Activated naive CD8-positive, alpha-beta T cell treated with anti-CD3 and anti-CD28 coated beads, Interleukin-2, amount 10 ng/mL, durations not matched to agents 7 days and 5 days (primary cell): Measurements from ENCODE around the gene HLTF. TPM values are rescaled to one million over a fixed set of nuclear protein-coding genes. Genes with fewer than 3 reads are reported as not detected.
A peak's percentile ranks its signal among the peaks of the same experiment; 100 is the strongest.

Experiments
- ATAC-seq: fragments of 150-1000 bp; cut with Tn5 transposase; one replicate; pipeline ENCODE4 v1.10.0; 2021; ENCODE audit warnings: low read depth, moderate library complexity
- POLR2A ChIA-PET: fragments of 350-600 bp; sonication (Branson Sonifier 250); formaldehyde crosslinking; loops from one replicate; lab custom pipeline; 2021; ENCODE audit warnings: antibody characterized with exemption; lab: Charles Lee
- DNase-seq: peaks from one replicate; pipeline ENCODE4 v3.0.0; 2021
- H3K27ac Mint-ChIP-seq: one replicate; pipeline ENCODE4 v1.8.0; 2022; ENCODE audit warnings: mild to moderate bottlenecking, mixed read lengths
- H3K27me3 Mint-ChIP-seq: one replicate; pipeline ENCODE4 v1.8.0; 2022; ENCODE audit warnings: mild to moderate bottlenecking, moderate library complexity, mixed read lengths
- H3K36me3 Mint-ChIP-seq: one replicate; pipeline ENCODE4 v1.8.0; 2021; ENCODE audit warnings: mild to moderate bottlenecking, mixed read lengths
- H3K4me1 Mint-ChIP-seq: one replicate; pipeline ENCODE4 v1.8.0; 2021; ENCODE audit warnings: mixed read lengths
- H3K4me3 Mint-ChIP-seq: one replicate; pipeline ENCODE4 v1.8.0; 2022; ENCODE audit warnings: mild to moderate bottlenecking, moderate library complexity, mixed read lengths
- H3K9me3 Mint-ChIP-seq: one replicate; pipeline ENCODE4 v1.8.0; 2021; ENCODE audit warnings: mixed read lengths
- total RNA-seq, 2 experiments: library from RNA; stranded (reverse); gene quantifications; one replicate each; pipeline ENCODE4 v1.2.3, GENCODE V29; 2021

HLTF gene
- total RNA-seq, 2 experiments from 2014 or later, result 30.3 to 34.3 TPM

GRCh38 chr3:149007567-149008257, 78.6 kb downstream of the HLTF start:
- peaks cover 52% of the 10 kb centered on the region for H3K36me3 Mint-ChIP-seq
- H3K4me3 Mint-ChIP-seq, result no peak overlapping the region
- POLR2A ChIA-PET, result no interaction called here
- peaks cover 30% of the 10 kb centered on the region for H3K4me1 Mint-ChIP-seq
- no peak for DNase-seq
- no peaks in the 10 kb centered on the region for H3K9me3 Mint-ChIP-seq
- H3K27ac Mint-ChIP-seq, result peak overlapping the region; percentile 93
- no peaks in the 10 kb centered on the region for H3K27me3 Mint-ChIP-seq
- no peak for ATAC-seq

- no peaks in the 10 kb centered on the region for H3K9me3 Mint-ChIP-seq
- no peaks in the 10 kb centered on the region for H3K27me3 Mint-ChIP-seq
- no peak overlapping the region for H3K27ac Mint-ChIP-seq
- H3K4me3 Mint-ChIP-seq, result no peak overlapping the region
- ATAC-seq (no peak), DNase-seq (no peak)
- POLR2A ChIA-PET, result no interaction called here
- peaks cover 45% of the 10 kb centered on the region for H3K36me3 Mint-ChIP-seq
- H3K4me1 Mint-ChIP-seq, result peaks cover 26% of the 10 kb centered on the region
Measured at GRCh38 chr3:149005416-149005815, 80.9 kb downstream of the HLTF start.

- H3K36me3 Mint-ChIP-seq, result peaks cover 48% of the 10 kb centered on the region
- H3K27ac Mint-ChIP-seq, result no peak overlapping the region
- DNase-seq (no peak), ATAC-seq (no peak)
- no peaks in the 10 kb centered on the region for H3K9me3 Mint-ChIP-seq
- H3K4me3 Mint-ChIP-seq, result no peak overlapping the region
- H3K4me1 Mint-ChIP-seq, result peaks cover 29% of the 10 kb centered on the region
- H3K27me3 Mint-ChIP-seq, result no peaks in the 10 kb centered on the region
- POLR2A ChIA-PET, result no interaction called here
Measured at GRCh38 chr3:149004622-149005021, 81.7 kb downstream of the HLTF start.

DNA sequence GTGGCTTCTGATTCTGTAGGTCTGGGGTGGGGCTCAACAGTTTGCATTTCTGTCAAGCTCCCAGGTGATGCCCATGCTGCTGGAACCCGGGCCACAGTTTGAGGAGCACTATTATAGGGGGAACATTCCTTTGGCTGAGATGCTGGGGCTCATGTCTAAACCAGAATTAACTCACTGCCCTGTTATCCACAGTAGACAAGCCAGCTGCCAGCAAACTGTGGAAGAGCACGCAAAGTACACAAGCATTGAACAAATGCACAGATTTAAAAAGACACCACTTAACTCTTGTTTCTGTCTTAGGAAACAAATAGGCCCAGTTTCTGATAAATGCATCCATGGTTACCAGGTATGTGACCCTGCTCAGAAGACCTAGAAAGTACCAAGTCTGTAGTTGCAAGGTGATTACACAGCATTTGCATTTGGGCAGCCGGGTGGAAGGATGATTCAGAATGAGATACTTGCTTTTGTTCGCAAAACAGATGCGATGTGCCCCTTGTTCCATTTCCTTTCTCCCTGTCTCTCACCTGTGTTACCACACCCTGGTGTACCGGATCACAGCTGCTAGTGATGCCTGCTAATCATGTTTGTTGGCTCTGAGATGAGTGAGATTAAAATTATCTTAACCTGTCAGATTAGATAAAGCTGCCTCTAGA, 82.6 kb downstream of the HLTF start:
- POLR2A ChIA-PET, result no interaction called here
- H3K36me3 Mint-ChIP-seq, result peaks cover 46% of the 10 kb centered on the region
- no peak overlapping the region for H3K4me3 Mint-ChIP-seq
- H3K27ac Mint-ChIP-seq, result no peak overlapping the region
- ATAC-seq (no peak), DNase-seq (no peak)
- no peaks in the 10 kb centered on the region for H3K9me3 Mint-ChIP-seq
- H3K4me1 Mint-ChIP-seq, result peaks cover 31% of the 10 kb centered on the region
- no peaks in the 10 kb centered on the region for H3K27me3 Mint-ChIP-seq

- DNase-seq, result no peak
- ATAC-seq, result no peak
- H3K4me1 Mint-ChIP-seq, result peaks cover 31% of the 10 kb centered on the region
- no peaks in the 10 kb centered on the region for H3K27me3 Mint-ChIP-seq
- POLR2A ChIA-PET, result interaction anchor here (3.1 kb wide), 1 partner anchor 10 kb away, joined by 13 read pairs; the partner anchor contains the start of gene GYG1
- H3K36me3 Mint-ChIP-seq, result peaks cover 38% of the 10 kb centered on the region
- H3K9me3 Mint-ChIP-seq, result no peaks in the 10 kb centered on the region
- no peak overlapping the region for H3K27ac Mint-ChIP-seq
- no peak overlapping the region for H3K4me3 Mint-ChIP-seq
Measured at GRCh38 chr3:149001727-149002126, 84.6 kb downstream of the HLTF start.

- Mint-ChIP-seq H3K9me3 (no peaks in the 10 kb centered on the region), H3K4me3 (no peak overlapping the region), H3K27ac (peak overlapping the region; percentile 42), H3K27me3 (no peaks in the 10 kb centered on the region), H3K4me1 (peaks cover 35% of the 10 kb centered on the region), H3K36me3 (peaks cover 47% of the 10 kb centered on the region)
- ATAC-seq, result no peak
- POLR2A ChIA-PET, result interaction anchor here (2.0 to 3.1 kb wide), 3 partner anchors 9 to 42 kb away, joined by 9 to 13 read pairs (median 12); partner anchors contain the start of gene GYG1
- no peak for DNase-seq
Measured at GRCh38 chr3:149000206-149000745, 86.1 kb downstream of the HLTF start.

- Mint-ChIP-seq H3K9me3 (no peaks in the 10 kb centered on the region), H3K27me3 (no peaks in the 10 kb centered on the region), H3K36me3 (peaks cover 51% of the 10 kb centered on the region)
Measured at GRCh38 chr3:148999806-149000205, 86.5 kb downstream of the HLTF start.

DNA sequence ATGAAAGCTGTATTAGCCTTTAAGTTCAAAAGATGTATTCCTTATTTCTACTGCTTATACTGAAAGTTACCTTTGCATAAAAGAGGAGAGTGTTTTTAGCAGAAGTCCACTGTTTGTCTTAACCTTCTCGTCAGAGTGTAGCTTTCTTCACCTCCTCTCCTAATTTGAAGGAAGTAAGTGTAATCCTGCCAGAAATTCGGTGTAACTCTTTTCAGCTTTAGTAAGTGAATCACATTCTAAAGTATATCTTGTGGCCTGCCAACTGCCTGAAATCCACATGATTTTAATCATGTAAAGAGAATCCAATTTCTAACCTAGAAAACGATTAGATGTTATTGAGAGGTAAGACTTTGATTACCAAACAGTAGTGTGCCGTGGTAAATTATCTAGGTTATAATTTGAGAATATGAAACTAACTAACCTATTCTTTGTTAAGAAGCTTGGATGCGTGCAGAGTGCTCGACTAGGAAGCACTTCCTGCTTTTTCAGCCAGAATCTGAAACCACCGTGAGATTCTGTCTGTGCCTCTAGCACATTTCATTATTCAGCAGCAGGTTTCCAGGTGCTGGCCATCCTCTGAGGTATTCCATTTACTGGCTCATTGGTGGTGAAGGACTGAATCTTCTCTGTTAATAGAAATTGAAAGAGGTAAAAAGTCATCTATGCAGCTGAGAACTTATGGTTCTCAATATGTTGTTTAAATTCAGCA, 87.5 kb downstream of the HLTF start:
- H3K4me1 Mint-ChIP-seq, result peaks cover 34% of the 10 kb centered on the region
- POLR2A ChIA-PET, result interaction anchor here (0.9 to 2.6 kb wide), 5 partner anchors 8 to 131 kb away, joined by 3 to 12 read pairs (median 5); partner anchors contain the start of gene HPS3
- ATAC-seq (peak; percentile 90), DNase-seq (no peak)
- no peaks in the 10 kb centered on the region for H3K27me3 Mint-ChIP-seq
- peak overlapping the region; percentile 84 for H3K27ac Mint-ChIP-seq
- H3K9me3 Mint-ChIP-seq, result no peaks in the 10 kb centered on the region
- peak overlapping the region; percentile 66 for H3K4me3 Mint-ChIP-seq
- peaks cover 51% of the 10 kb centered on the region for H3K36me3 Mint-ChIP-seq

More at GRCh38 chr3:148999806-149000205, 86.5 kb downstream of the HLTF start:
- Mint-ChIP-seq H3K4me3 (peak overlapping the region; percentile 15), H3K27ac (peak overlapping the region; percentile 42), H3K4me1 (peaks cover 35% of the 10 kb centered on the region)
- no peak for DNase-seq
- POLR2A ChIA-PET, result interaction anchor here (0.9 to 3.1 kb wide), 6 partner anchors 8 to 130 kb away, joined by 3 to 13 read pairs (median 7); partner anchors contain the start of genes GYG1 and HPS3
- no peak for ATAC-seq

DNA sequence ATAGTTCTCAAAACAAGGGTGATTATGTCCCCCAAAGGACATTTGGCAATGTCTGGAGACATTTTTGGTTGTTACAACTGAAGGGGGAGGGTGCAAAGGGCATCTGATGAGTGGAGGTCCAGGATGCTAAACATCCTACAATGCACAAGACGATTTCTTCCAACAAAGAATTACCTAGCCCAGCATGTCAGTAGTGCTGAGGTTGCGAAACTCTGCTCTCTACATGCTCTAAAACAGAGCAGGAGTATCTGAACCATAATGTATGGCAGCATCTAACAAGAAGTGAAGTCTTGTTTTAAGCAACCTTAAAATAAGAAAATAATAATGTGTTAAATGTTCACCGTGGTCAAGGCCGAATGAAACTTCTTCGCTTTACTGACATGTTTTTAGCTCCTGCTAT, 88.0 kb downstream of the HLTF start:
- no peak for ATAC-seq
- H3K9me3 Mint-ChIP-seq, result no peaks in the 10 kb centered on the region
- H3K36me3 Mint-ChIP-seq, result peaks cover 52% of the 10 kb centered on the region
- H3K27me3 Mint-ChIP-seq, result no peaks in the 10 kb centered on the region
- no peak for DNase-seq
- H3K27ac Mint-ChIP-seq, result peak overlapping the region; percentile 84
- no peak overlapping the region for H3K4me3 Mint-ChIP-seq
- H3K4me1 Mint-ChIP-seq, result peaks cover 39% of the 10 kb centered on the region
- POLR2A ChIA-PET, result interaction anchor here (1.5 to 2.6 kb wide), 5 partner anchors 8 to 88 kb away, joined by 3 to 12 read pairs (median 5); partner anchors contain the start of gene HLTF

GRCh38 chr3:148997623-148998022, 88.7 kb downstream of the HLTF start:
- ATAC-seq, result no peak
- Mint-ChIP-seq H3K4me1 (peaks cover 45% of the 10 kb centered on the region), H3K9me3 (no peaks in the 10 kb centered on the region), H3K36me3 (peaks cover 54% of the 10 kb centered on the region), H3K27me3 (no peaks in the 10 kb centered on the region), H3K27ac (no peak overlapping the region), H3K4me3 (no peak overlapping the region)
- no peak for DNase-seq
- POLR2A ChIA-PET, result interaction anchor here (1.7 to 2.6 kb wide), 3 partner anchors 9 to 88 kb away, joined by 4 to 12 read pairs (median 5); partner anchors contain the start of gene HLTF

- ATAC-seq, result no peak
- POLR2A ChIA-PET, result interaction anchor here (0.7 to 2.7 kb wide), 6 partner anchors 9 to 93 kb away, joined by 3 to 18 read pairs (median 10); partner anchors contain the start of gene HLTF
- Mint-ChIP-seq H3K27ac (peak overlapping the region; percentile 69), H3K27me3 (no peaks in the 10 kb centered on the region), H3K36me3 (peaks cover 33% of the 10 kb centered on the region), H3K9me3 (no peaks in the 10 kb centered on the region), H3K4me1 (peaks cover 27% of the 10 kb centered on the region), H3K4me3 (peak overlapping the region; percentile 83)
- DNase-seq, result no peak
Measured at GRCh38 chr3:148992635-148993255, 93.6 kb downstream of the HLTF start.

- no peaks in the 10 kb centered on the region for H3K9me3 Mint-ChIP-seq
- H3K27ac Mint-ChIP-seq, result peak overlapping the region; percentile 69
- H3K4me1 Mint-ChIP-seq, result peaks cover 27% of the 10 kb centered on the region
- DNase-seq, result no peak
- H3K4me3 Mint-ChIP-seq, result peak overlapping the region; percentile 83
- POLR2A ChIA-PET, result interaction anchor here (0.7 to 2.7 kb wide), 8 partner anchors 9 to 137 kb away, joined by 3 to 18 read pairs (median 6); partner anchors contain the start of genes HLTF and HPS3
- H3K36me3 Mint-ChIP-seq, result peaks cover 33% of the 10 kb centered on the region
- H3K27me3 Mint-ChIP-seq, result no peaks in the 10 kb centered on the region
- peak; percentile 30 for ATAC-seq
Measured at GRCh38 chr3:148992027-148992634, 94.2 kb downstream of the HLTF start.
